HepG2 (cell line): ENCODE data around the gene IL27RA. TPM values are rescaled to one million over a fixed set of nuclear protein-coding genes. Genes with fewer than 3 reads are reported as not detected.

ENCODE experiments used
- CBFB ChIP-seq: sonication (generic); formaldehyde crosslinking; IDR thresholded peaks from 2 replicates; pipeline ENCODE4 v1.4.0; 2020; ENCODE audit warnings: missing genetic modification reagents
- CCDC6 ChIP-seq: sonication (generic); formaldehyde crosslinking; IDR thresholded peaks from 2 replicates; pipeline ENCODE4 v1.8.1; 2022; ENCODE audit warnings: mild to moderate bottlenecking, missing genetic modification reagents, moderate library complexity
- CEBPG ChIP-seq: IDR thresholded peaks from 2 replicates; pipeline ENCODE4 v1.6.1; 2016
- GTF2F1 ChIP-seq: fragments of 150-350 bp; IDR thresholded peaks from 2 replicates; pipeline ENCODE4 v1.6.1; 2014; ENCODE audit warnings: low read length
- HNRNPL ChIP-seq: fragments of 200-400 bp; formaldehyde crosslinking; IDR thresholded peaks from 2 replicates; pipeline ENCODE4 v1.6.1; 2017; ENCODE audit warnings: mild to moderate bottlenecking, low read depth, low read length
- KDM2A ChIP-seq: sonication (generic); formaldehyde crosslinking; IDR thresholded peaks from 2 replicates; pipeline ENCODE4 v1.4.0; 2020; ENCODE audit warnings: low read depth, missing genetic modification reagents, borderline replicate concordance
- PATZ1 ChIP-seq: sonication (generic); formaldehyde crosslinking; IDR thresholded peaks from 2 replicates; pipeline ENCODE4 v1.4.0; 2020; ENCODE audit warnings: missing genetic modification reagents
- POLR2G ChIP-seq: fragments of 200-400 bp; formaldehyde crosslinking; IDR thresholded peaks from 2 replicates; pipeline ENCODE4 v1.6.1; 2018; ENCODE audit warnings: mild to moderate bottlenecking, low read depth, low read length, moderate library complexity
- PREB ChIP-seq: sonication (generic); formaldehyde crosslinking; IDR thresholded peaks from 2 replicates; pipeline ENCODE4 v1.4.0; 2020; ENCODE audit warnings: missing genetic modification reagents
- RNF2 ChIP-seq: fragments of 450-650 bp; conservative IDR thresholded peaks from 2 replicates; pipeline ENCODE4 v1.6.1; 2016; ENCODE audit warnings: low read depth
- SAP130 ChIP-seq: IDR thresholded peaks from 2 replicates; pipeline ENCODE4 v1.6.1; 2016; ENCODE audit warnings: low read depth
- SMAD1 ChIP-seq: sonication (generic); formaldehyde crosslinking; IDR thresholded peaks from 2 replicates; pipeline ENCODE4 v1.4.0; 2020; ENCODE audit warnings: missing genetic modification reagents, low read depth, mild to moderate bottlenecking, borderline replicate concordance
- SMC3 ChIP-seq: IDR thresholded peaks from 2 replicates; pipeline ENCODE4 v1.6.1; 2011; ENCODE audit warnings: low read length, improper control_type of control experiment
- XRCC5 ChIP-seq: fragments of 200-400 bp; formaldehyde crosslinking; optimal IDR thresholded peaks from 2 replicates; pipeline ENCODE3; 2017; ENCODE audit warnings: mild to moderate bottlenecking, low read length
- YEATS2 ChIP-seq: sonication (generic); formaldehyde crosslinking; IDR thresholded peaks from 2 replicates; pipeline ENCODE4 v1.4.0; 2020; ENCODE audit warnings: missing genetic modification reagents, borderline replicate concordance
- ZFYVE20 ChIP-seq: sonication (generic); formaldehyde crosslinking; IDR thresholded peaks from 2 replicates; pipeline ENCODE4 v1.8.0; 2023; ENCODE audit warnings: low read depth, mild to moderate bottlenecking, moderate library complexity, missing genetic modification reagents, borderline replicate concordance
- ZNF205 ChIP-seq: IDR thresholded peaks from 2 replicates; pipeline ENCODE4 v1.6.1; 2018; ENCODE audit warnings: missing biosample characterization, missing genetic modification reagents
- ZNF207 ChIP-seq: fragments of 450-650 bp; IDR thresholded peaks from 2 replicates; pipeline ENCODE4 v1.6.1; 2016; ENCODE audit warnings: antibody characterized with exemption, borderline replicate concordance
- ZNF337 ChIP-seq: sonication (generic); formaldehyde crosslinking; IDR thresholded peaks from 2 replicates; pipeline ENCODE4 v1.5.1; 2020; ENCODE audit warnings: missing genetic modification reagents, low read depth, mild to moderate bottlenecking, borderline replicate concordance
- ZNF354B ChIP-seq: sonication (generic); formaldehyde crosslinking; IDR thresholded peaks from 2 replicates; pipeline ENCODE4 v1.8.0; 2022; ENCODE audit warnings: mild to moderate bottlenecking, missing genetic modification reagents
- ZNF451 ChIP-seq: sonication (generic); formaldehyde crosslinking; IDR thresholded peaks from 2 replicates; pipeline ENCODE4 v1.5.0; 2020; ENCODE audit warnings: mild to moderate bottlenecking, missing genetic modification reagents
- ZNF460 ChIP-seq: sonication (generic); formaldehyde crosslinking; IDR thresholded peaks from 2 replicates; pipeline ENCODE4 v1.5.1; 2020; ENCODE audit warnings: missing genetic modification reagents, mild to moderate bottlenecking, borderline replicate concordance
- ZNF562 ChIP-seq: sonication (generic); formaldehyde crosslinking; IDR thresholded peaks from 2 replicates; pipeline ENCODE4 v1.8.0; 2022; ENCODE audit warnings: missing genetic modification reagents, borderline replicate concordance
- ZNF720 ChIP-seq: sonication (generic); formaldehyde crosslinking; IDR thresholded peaks from 2 replicates; pipeline ENCODE4 v1.4.0; 2020; ENCODE audit warnings: missing genetic modification reagents
- ZNF772 ChIP-seq: sonication (generic); formaldehyde crosslinking; IDR thresholded peaks from 2 replicates; pipeline ENCODE4 v1.5.0; 2020; ENCODE audit warnings: mild to moderate bottlenecking, missing genetic modification reagents
- ZNF773 ChIP-seq: sonication (generic); formaldehyde crosslinking; IDR thresholded peaks from 2 replicates; pipeline ENCODE4 v1.4.0; 2020; ENCODE audit warnings: missing genetic modification reagents, borderline replicate concordance
- ZNF780A ChIP-seq: sonication (generic); formaldehyde crosslinking; IDR thresholded peaks from 2 replicates; pipeline ENCODE4 v1.8.0; 2022; ENCODE audit warnings: mild to moderate bottlenecking, missing genetic modification reagents, moderate library complexity
- ZNF879 ChIP-seq: sonication (generic); formaldehyde crosslinking; IDR thresholded peaks from 2 replicates; pipeline ENCODE4 v1.8.1; 2023; ENCODE audit warnings: missing genetic modification reagents
- polyA plus RNA-seq, 8 experiments: library from polyadenylated mRNA; depleted of rRNA in 3 of 8; stranded (reverse) in 7 of 8; unstranded in 1 of 8; fragments of >200 nt; fragmentation: Illumina TruSeq in 4 of 8; extraction: Trizol in 4 of 8; gene quantifications; 2 replicates each; pipeline versions ENCODE4 v1.2.1 to v1.2.3, GENCODE V29; 2011 to 2016; ENCODE audit warnings: low read depth in 4 of 8, missing spikeins in 1 of 8, mixed read lengths in 1 of 8; ENCODE audit not compliant: insufficient read depth in 1 of 8
- total RNA-seq, 5 experiments: library from RNA; depleted of rRNA; stranded (reverse); fragments of >200 nt; fragmentation: Illumina TruSeq; extraction: Trizol; gene quantifications; 2 replicates each; pipeline ENCODE4 v1.2.3, GENCODE V29; 2016; ENCODE audit warnings: low read depth in 1 of 5
- TF ChIP-seq, protein P1 (sequence below): sonication (generic); formaldehyde crosslinking; conservative IDR thresholded peaks from 2 replicates; pipeline ENCODE4 v1.8.1; 2023; ENCODE audit warnings: missing genetic modification reagents

Gene IL27RA
- total and polyA plus RNA-seq, 2 of the 13 experiments (the other 11 are each of a cell fraction or from before 2014, with no cell fraction given) = 3.5 to 8.1 TPM

GRCh38 chr19:14072535-14073260, 41.1 kb downstream of the IL27RA start, which contains the start of gene MISP3 (continued):
- no peak for TF ChIP-seq ZNF772 (CRISPR knock-in tag)
- TF ChIP-seq SMC3 = no peak
- no peak for TF ChIP-seq ZNF451 (CRISPR knock-in tag)
- peak; percentile 48; the same call in 1 of the 2 replicates for TF ChIP-seq ZNF780A (CRISPR knock-in tag)
- no peak for TF ChIP-seq ZNF460 (CRISPR knock-in tag)
- no peak for TF ChIP-seq ZNF207
- no peak for TF ChIP-seq YEATS2 (CRISPR knock-in tag)
- TF ChIP-seq ZNF773 (CRISPR knock-in tag) = no peak
- TF ChIP-seq SAP130 (CRISPR knock-in tag) = no peak
- no peak; the same call in 1 of the 2 replicates for TF ChIP-seq HNRNPL
- no peak for TF ChIP-seq KDM2A
- no peak for TF ChIP-seq XRCC5
- TF ChIP-seq POLR2G = no peak
- no peak for TF ChIP-seq ZNF354B
- TF ChIP-seq ZNF879 = no peak; the same call in 1 of the 2 replicates
- TF ChIP-seq CBFB (CRISPR knock-in tag) = 0 out of 2 replicates have a peak, but pooled peaks have one; percentile 20
- TF ChIP-seq ZNF720 (CRISPR knock-in tag) = no peak
- no peak for TF ChIP-seq GTF2F1
- TF ChIP-seq ZFYVE20 (CRISPR knock-in tag) = no peak
- no peak for TF ChIP-seq SMAD1
- peak; percentile 95 for TF ChIP-seq PATZ1
- TF ChIP-seq CEBPG (CRISPR knock-in tag) = no peak
- no peak for TF ChIP-seq ZNF337 (CRISPR knock-in tag)
- TF ChIP-seq CCDC6 (CRISPR knock-in tag) = no peak
- TF ChIP-seq, protein P1, sequence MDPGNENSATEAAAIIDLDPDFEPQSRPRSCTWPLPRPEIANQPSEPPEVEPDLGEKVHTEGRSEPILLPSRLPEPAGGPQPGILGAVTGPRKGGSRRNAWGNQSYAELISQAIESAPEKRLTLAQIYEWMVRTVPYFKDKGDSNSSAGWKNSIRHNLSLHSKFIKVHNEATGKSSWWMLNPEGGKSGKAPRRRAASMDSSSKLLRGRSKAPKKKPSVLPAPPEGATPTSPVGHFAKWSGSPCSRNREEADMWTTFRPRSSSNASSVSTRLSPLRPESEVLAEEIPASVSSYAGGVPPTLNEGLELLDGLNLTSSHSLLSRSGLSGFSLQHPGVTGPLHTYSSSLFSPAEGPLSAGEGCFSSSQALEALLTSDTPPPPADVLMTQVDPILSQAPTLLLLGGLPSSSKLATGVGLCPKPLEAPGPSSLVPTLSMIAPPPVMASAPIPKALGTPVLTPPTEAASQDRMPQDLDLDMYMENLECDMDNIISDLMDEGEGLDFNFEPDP (CRISPR knock-in tag) = no peak
- TF ChIP-seq ZNF562 (CRISPR knock-in tag) = no peak
- TF ChIP-seq PREB = no peak
- TF ChIP-seq ZNF205 (CRISPR knock-in tag) = no peak
- no peak; the same call in 1 of the 2 replicates for TF ChIP-seq RNF2
